HG03139 (cell line): ENCODE data around the gene BIRC3.
"Not testable (repeated sequence)": the region's sequence is repeated elsewhere in the genome, so short reads cannot be mapped to it uniquely, and the experiment has no call there.

ENCODE experiments used
- ATAC-seq: cut with Tn5 transposase; IDR thresholded peaks from one replicate; pipeline ENCODE4 v1.9.1; 2021; ENCODE audit not compliant: unreplicated experiment

The BIRC3 gene

GRCh38 chr11:102295045-102295444 lies 22.2 kb upstream of the BIRC3 start:
- ATAC-seq: no peak

- ATAC-seq: not testable (repeated sequence)
These were observed 20.5 kb upstream of the BIRC3 start for GRCh38 chr11:102296757-102297156.

GRCh38 chr11:102300837-102301236 lies 16.4 kb upstream of the BIRC3 start:
- ATAC-seq: not testable (repeated sequence)

GRCh38 chr11:102302241-102302640 lies 15.0 kb upstream of the BIRC3 start:
- no peak for ATAC-seq

GRCh38 chr11:102304686-102305085 lies 12.6 kb upstream of the BIRC3 start:
- ATAC-seq: no peak

- no peak for ATAC-seq
These were observed 11.8 kb upstream of the BIRC3 start for GRCh38 chr11:102305352-102306047.

- no peak for ATAC-seq
These were observed 11.2 kb upstream of the BIRC3 start for GRCh38 chr11:102306048-102306597.

- no peak for ATAC-seq
These were observed 10.2 kb upstream of the BIRC3 start for GRCh38 chr11:102306817-102307726.

GRCh38 chr11:102307727-102308038 lies 9.6 kb upstream of the BIRC3 start:
- ATAC-seq: no peak

GRCh38 chr11:102309621-102310541 lies 7.4 kb upstream of the BIRC3 start:
- no peak for ATAC-seq

GRCh38 chr11:102312667-102313066 lies 4.6 kb upstream of the BIRC3 start:
- ATAC-seq: no peak

- ATAC-seq: no peak
These were observed 3.9 kb upstream of the BIRC3 start for GRCh38 chr11:102313238-102313940.

- ATAC-seq: no peak
These were observed 2.5 kb upstream of the BIRC3 start for GRCh38 chr11:102314784-102315183.

GRCh38 chr11:102316346-102316904 lies 859 bp upstream of the BIRC3 start:
- no peak for ATAC-seq

- ATAC-seq: no peak
These were observed 452 bp downstream of the BIRC3 start for GRCh38 chr11:102317768-102318103.

GRCh38 chr11:102318469-102318868 lies 1.2 kb downstream of the BIRC3 start:
- no peak for ATAC-seq

GRCh38 chr11:102319544-102319943 lies 2.3 kb downstream of the BIRC3 start:
- ATAC-seq: no peak

GRCh38 chr11:102320188-102320587 lies 2.9 kb downstream of the BIRC3 start:
- ATAC-seq: no peak

- ATAC-seq: no peak
These were observed 3.4 kb downstream of the BIRC3 start for GRCh38 chr11:102320679-102321078.

- no peak for ATAC-seq
These were observed 5.3 kb downstream of the BIRC3 start for GRCh38 chr11:102322560-102322959.
